ENCODE measurements around the gene UBA7. TPM values are rescaled to one million over a fixed set of nuclear protein-coding genes. Genes with fewer than 3 reads are reported as not detected.

UBA7 gene
- total RNA-seq, 1 experiment from 2014 or later = 1.2 TPM

DNA sequence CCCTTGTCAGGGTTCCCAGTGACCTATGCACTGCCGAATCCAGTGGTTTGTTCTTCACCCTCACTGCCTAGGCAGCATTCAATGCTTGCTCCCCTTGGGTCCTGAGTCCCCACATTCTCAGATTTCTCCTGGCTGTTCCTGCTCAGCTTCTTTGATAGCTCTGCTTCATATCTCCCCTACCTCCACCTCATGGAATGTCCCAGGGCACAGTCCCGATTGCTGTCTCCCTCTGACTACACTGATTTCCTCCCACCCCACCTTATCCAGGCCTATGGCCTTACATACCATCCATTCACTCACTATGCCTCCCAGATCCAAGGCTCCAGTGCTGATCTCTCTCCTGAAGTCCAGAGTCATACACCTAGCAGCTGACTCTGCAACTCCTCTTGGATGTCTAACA is 12.6 kb downstream of the UBA7 start:
- CTCF ChIA-PET = interaction anchor here (1.0 to 7.4 kb wide), 4 partner anchors 14 to 107 kb away, joined by 3 to 207 read pairs (median 76); partner anchors contain the start of gene IP6K1
- Mint-ChIP-seq H3K4me1 (peaks cover 24% of the 10 kb centered on the region), H3K27me3 (ENCODE audit: low read depth) (peaks cover 44% of the 10 kb centered on the region), H3K9me3 (no peaks in the 10 kb centered on the region), H3K27ac (no peak overlapping the region), H3K36me3 (no peaks in the 10 kb centered on the region), H3K4me3 (no peak overlapping the region)
- POLR2A ChIA-PET = no interaction called here
- no peak for ATAC-seq
- TF ChIP-seq FOXK1 (CRISPR knock-in tag; IDR thresholded peaks at IDR 0.05) (no peak), HMGA2 (CRISPR knock-in tag; IDR thresholded peaks at IDR 0.05) (no peak), NFYB (CRISPR knock-in tag; conservative IDR thresholded peaks at IDR 0.05; ENCODE audit: low read depth) (no peak), ZNF423 (CRISPR knock-in tag; IDR thresholded peaks at IDR 0.05) (no peak), SMAD3 (CRISPR knock-in tag; IDR thresholded peaks at IDR 0.05; ENCODE audit: borderline replicate concordance) (no peak), PRRX2 (CRISPR knock-in tag; IDR thresholded peaks at IDR 0.05) (no peak), NR1H2 (CRISPR knock-in tag; IDR thresholded peaks at IDR 0.05) (no peak), SMAD4 (CRISPR knock-in tag; IDR thresholded peaks at IDR 0.05) (no peak), GTF2I (CRISPR knock-in tag; conservative IDR thresholded peaks at IDR 0.05) (no peak), EMX1 (CRISPR knock-in tag; IDR thresholded peaks at IDR 0.05) (no peak), JUN (CRISPR knock-in tag; IDR thresholded peaks at IDR 0.05) (no peak), NR3C1 (CRISPR knock-in tag; conservative IDR thresholded peaks at IDR 0.05; ENCODE audit: low read depth) (no peak)
- TF ChIP-seq, protein P1, sequence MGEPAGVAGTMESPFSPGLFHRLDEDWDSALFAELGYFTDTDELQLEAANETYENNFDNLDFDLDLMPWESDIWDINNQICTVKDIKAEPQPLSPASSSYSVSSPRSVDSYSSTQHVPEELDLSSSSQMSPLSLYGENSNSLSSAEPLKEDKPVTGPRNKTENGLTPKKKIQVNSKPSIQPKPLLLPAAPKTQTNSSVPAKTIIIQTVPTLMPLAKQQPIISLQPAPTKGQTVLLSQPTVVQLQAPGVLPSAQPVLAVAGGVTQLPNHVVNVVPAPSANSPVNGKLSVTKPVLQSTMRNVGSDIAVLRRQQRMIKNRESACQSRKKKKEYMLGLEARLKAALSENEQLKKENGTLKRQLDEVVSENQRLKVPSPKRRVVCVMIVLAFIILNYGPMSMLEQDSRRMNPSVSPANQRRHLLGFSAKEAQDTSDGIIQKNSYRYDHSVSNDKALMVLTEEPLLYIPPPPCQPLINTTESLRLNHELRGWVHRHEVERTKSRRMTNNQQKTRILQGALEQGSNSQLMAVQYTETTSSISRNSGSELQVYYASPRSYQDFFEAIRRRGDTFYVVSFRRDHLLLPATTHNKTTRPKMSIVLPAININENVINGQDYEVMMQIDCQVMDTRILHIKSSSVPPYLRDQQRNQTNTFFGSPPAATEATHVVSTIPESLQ (CRISPR knock-in tag; IDR thresholded peaks at IDR 0.05) = no peak
- TF ChIP-seq, protein P2, sequence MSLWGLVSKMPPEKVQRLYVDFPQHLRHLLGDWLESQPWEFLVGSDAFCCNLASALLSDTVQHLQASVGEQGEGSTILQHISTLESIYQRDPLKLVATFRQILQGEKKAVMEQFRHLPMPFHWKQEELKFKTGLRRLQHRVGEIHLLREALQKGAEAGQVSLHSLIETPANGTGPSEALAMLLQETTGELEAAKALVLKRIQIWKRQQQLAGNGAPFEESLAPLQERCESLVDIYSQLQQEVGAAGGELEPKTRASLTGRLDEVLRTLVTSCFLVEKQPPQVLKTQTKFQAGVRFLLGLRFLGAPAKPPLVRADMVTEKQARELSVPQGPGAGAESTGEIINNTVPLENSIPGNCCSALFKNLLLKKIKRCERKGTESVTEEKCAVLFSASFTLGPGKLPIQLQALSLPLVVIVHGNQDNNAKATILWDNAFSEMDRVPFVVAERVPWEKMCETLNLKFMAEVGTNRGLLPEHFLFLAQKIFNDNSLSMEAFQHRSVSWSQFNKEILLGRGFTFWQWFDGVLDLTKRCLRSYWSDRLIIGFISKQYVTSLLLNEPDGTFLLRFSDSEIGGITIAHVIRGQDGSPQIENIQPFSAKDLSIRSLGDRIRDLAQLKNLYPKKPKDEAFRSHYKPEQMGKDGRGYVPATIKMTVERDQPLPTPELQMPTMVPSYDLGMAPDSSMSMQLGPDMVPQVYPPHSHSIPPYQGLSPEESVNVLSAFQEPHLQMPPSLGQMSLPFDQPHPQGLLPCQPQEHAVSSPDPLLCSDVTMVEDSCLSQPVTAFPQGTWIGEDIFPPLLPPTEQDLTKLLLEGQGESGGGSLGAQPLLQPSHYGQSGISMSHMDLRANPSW (CRISPR knock-in tag; conservative IDR thresholded peaks at IDR 0.05; ENCODE audit: low read depth) = no peak
- TF ChIP-seq, protein P3, sequence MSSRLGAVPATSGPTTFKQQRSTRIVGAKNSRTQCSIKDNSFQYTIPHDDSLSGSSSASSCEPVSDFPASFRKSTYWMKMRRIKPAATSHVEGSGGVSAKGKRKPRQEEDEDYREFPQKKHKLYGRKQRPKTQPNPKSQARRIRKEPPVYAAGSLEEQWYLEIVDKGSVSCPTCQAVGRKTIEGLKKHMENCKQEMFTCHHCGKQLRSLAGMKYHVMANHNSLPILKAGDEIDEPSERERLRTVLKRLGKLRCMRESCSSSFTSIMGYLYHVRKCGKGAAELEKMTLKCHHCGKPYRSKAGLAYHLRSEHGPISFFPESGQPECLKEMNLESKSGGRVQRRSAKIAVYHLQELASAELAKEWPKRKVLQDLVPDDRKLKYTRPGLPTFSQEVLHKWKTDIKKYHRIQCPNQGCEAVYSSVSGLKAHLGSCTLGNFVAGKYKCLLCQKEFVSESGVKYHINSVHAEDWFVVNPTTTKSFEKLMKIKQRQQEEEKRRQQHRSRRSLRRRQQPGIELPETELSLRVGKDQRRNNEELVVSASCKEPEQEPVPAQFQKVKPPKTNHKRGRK (CRISPR knock-in tag; IDR thresholded peaks at IDR 0.05; ENCODE audit: borderline replicate concordance) = no peak
- TF ChIP-seq, protein P4, sequence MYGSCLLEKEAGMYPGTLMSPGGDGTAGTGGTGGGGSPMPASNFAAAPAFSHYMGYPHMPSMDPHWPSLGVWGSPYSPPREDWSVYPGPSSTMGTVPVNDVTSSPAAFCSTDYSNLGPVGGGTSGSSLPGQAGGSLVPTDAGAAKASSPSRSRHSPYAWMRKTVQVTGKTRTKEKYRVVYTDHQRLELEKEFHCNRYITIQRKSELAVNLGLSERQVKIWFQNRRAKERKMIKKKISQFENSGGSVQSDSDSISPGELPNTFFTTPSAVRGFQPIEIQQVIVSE (CRISPR knock-in tag; IDR thresholded peaks at IDR 0.05; ENCODE audit: borderline replicate concordance) = no peak
- TF ChIP-seq, protein P5, sequence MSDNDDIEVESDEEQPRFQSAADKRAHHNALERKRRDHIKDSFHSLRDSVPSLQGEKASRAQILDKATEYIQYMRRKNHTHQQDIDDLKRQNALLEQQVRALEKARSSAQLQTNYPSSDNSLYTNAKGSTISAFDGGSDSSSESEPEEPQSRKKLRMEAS (CRISPR knock-in tag; IDR thresholded peaks at IDR 0.05) = no peak
- TF ChIP-seq, protein P6, sequence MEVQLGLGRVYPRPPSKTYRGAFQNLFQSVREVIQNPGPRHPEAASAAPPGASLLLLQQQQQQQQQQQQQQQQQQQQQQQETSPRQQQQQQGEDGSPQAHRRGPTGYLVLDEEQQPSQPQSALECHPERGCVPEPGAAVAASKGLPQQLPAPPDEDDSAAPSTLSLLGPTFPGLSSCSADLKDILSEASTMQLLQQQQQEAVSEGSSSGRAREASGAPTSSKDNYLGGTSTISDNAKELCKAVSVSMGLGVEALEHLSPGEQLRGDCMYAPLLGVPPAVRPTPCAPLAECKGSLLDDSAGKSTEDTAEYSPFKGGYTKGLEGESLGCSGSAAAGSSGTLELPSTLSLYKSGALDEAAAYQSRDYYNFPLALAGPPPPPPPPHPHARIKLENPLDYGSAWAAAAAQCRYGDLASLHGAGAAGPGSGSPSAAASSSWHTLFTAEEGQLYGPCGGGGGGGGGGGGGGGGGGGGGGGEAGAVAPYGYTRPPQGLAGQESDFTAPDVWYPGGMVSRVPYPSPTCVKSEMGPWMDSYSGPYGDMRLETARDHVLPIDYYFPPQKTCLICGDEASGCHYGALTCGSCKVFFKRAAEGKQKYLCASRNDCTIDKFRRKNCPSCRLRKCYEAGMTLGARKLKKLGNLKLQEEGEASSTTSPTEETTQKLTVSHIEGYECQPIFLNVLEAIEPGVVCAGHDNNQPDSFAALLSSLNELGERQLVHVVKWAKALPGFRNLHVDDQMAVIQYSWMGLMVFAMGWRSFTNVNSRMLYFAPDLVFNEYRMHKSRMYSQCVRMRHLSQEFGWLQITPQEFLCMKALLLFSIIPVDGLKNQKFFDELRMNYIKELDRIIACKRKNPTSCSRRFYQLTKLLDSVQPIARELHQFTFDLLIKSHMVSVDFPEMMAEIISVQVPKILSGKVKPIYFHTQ (CRISPR knock-in tag; IDR thresholded peaks at IDR 0.05) = no peak
- TF ChIP-seq, protein P7, sequence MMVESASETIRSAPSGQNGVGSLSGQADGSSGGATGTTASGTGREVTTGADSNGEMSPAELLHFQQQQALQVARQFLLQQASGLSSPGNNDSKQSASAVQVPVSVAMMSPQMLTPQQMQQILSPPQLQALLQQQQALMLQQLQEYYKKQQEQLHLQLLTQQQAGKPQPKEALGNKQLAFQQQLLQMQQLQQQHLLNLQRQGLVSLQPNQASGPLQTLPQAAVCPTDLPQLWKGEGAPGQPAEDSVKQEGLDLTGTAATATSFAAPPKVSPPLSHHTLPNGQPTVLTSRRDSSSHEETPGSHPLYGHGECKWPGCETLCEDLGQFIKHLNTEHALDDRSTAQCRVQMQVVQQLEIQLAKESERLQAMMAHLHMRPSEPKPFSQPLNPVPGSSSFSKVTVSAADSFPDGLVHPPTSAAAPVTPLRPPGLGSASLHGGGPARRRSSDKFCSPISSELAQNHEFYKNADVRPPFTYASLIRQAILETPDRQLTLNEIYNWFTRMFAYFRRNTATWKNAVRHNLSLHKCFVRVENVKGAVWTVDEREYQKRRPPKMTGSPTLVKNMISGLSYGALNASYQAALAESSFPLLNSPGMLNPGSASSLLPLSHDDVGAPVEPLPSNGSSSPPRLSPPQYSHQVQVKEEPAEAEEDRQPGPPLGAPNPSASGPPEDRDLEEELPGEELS (CRISPR knock-in tag; IDR thresholded peaks at IDR 0.05) = no peak
- DNase-seq (ENCODE audit: low spot score) = no peak
